Measurements from ENCODE around the gene CENPO.

DNA sequence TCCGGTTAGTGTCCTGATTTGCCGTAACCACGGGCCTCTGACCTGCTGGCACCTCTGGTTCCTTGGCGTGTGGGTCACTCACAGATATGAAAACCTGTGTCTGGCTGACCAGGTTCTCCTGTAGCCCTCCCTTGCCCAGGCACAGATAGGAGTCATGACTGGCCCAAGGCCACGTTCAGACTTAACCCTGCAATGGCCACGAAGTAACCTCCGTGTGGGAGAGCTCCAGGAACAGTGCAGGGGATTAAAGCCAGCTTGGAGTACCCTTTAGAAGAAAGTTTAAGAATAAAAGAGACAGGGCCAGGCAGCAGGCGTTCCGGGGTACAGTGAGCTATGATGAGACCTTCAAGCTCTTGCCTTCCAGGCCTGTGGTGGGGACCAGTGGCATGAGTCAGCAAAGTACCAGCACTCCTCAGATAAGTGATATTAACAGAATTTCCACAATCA is 25.5 kb downstream of the CENPO start:
- TF ChIP-seq, protein P1, sequence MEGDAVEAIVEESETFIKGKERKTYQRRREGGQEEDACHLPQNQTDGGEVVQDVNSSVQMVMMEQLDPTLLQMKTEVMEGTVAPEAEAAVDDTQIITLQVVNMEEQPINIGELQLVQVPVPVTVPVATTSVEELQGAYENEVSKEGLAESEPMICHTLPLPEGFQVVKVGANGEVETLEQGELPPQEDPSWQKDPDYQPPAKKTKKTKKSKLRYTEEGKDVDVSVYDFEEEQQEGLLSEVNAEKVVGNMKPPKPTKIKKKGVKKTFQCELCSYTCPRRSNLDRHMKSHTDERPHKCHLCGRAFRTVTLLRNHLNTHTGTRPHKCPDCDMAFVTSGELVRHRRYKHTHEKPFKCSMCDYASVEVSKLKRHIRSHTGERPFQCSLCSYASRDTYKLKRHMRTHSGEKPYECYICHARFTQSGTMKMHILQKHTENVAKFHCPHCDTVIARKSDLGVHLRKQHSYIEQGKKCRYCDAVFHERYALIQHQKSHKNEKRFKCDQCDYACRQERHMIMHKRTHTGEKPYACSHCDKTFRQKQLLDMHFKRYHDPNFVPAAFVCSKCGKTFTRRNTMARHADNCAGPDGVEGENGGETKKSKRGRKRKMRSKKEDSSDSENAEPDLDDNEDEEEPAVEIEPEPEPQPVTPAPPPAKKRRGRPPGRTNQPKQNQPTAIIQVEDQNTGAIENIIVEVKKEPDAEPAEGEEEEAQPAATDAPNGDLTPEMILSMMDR (IDR thresholded peaks at IDR 0.05), result no peak
- no peak for TF ChIP-seq POLR2A (IDR thresholded peaks at IDR 0.05)
